ENCODE measurements around the gene ZNF358.

GRCh38 chr19:7559102-7559501 lies 43.2 kb downstream of the ZNF358 start:
- TF ChIP-seq CTCF (IDR thresholded peaks at IDR 0.05): no peak
- no peak for TF ChIP-seq POLR2A (IDR thresholded peaks at IDR 0.05)

Data from breast epithelium (tissue), 3 donors.